HepG2 (cell line): ENCODE measurements around the gene CDCA5. TPM values are rescaled to one million over a fixed set of nuclear protein-coding genes. Genes with fewer than 3 reads are reported as not detected.

Source experiments
- ASH2L ChIP-seq: fragments of 300-600, 200-600 bp; sonication (generic); IDR thresholded peaks from 2 replicates; pipeline ENCODE4 v1.7.0; 2017; ENCODE audit warnings: low read depth, mild to moderate bottlenecking, moderate library complexity, mixed read lengths, low read length; ENCODE audit not compliant: insufficient read length
- CREM ChIP-seq, 2 experiments: sonication (generic) in 1 of 2; formaldehyde crosslinking in 1 of 2; IDR thresholded peaks; 2 replicates each; pipeline versions ENCODE4 v1.4.0 to v1.6.1; 2016 to 2020; ENCODE audit warnings: antibody characterized with exemption in 1 of 2, mild to moderate bottlenecking in 1 of 2, missing genetic modification reagents in 1 of 2
- EED ChIP-seq: sonication (generic); formaldehyde crosslinking; IDR thresholded peaks from 2 replicates; pipeline ENCODE4 v1.5.0; 2020; ENCODE audit warnings: mild to moderate bottlenecking, missing genetic modification reagents
- ELF1 ChIP-seq: sonication (generic); formaldehyde crosslinking; IDR thresholded peaks from 2 replicates; pipeline ENCODE4 v1.4.0; 2020; ENCODE audit warnings: missing genetic modification reagents
- FOXK2 ChIP-seq: fragments of 450-650 bp; IDR thresholded peaks from 2 replicates; pipeline ENCODE4 v1.6.1; 2016
- GPN1 ChIP-seq: sonication (generic); formaldehyde crosslinking; IDR thresholded peaks from 2 replicates; pipeline ENCODE4 v1.5.1; 2020; ENCODE audit warnings: missing genetic modification reagents, borderline replicate concordance
- HNF4G ChIP-seq, 2 experiments: sonication (generic) in 1 of 2; formaldehyde crosslinking in 1 of 2; IDR thresholded peaks; 2 replicates each; pipeline versions ENCODE4 v1.4.0 to v1.6.1; 2011 to 2020; ENCODE audit warnings: borderline replicate concordance in 2 of 2, low read depth in 2 of 2, mild to moderate bottlenecking in 2 of 2, low read length in 1 of 2, missing genetic modification reagents in 1 of 2, moderate library complexity in 1 of 2
- HOXA5 ChIP-seq: sonication (generic); formaldehyde crosslinking; IDR thresholded peaks from 2 replicates; pipeline ENCODE4 v1.4.0; 2020; ENCODE audit warnings: missing genetic modification reagents
- KDM6A ChIP-seq: IDR thresholded peaks from 2 replicates; pipeline ENCODE4 v1.6.1; 2016; ENCODE audit warnings: low read depth
- POLR2G ChIP-seq: fragments of 200-400 bp; formaldehyde crosslinking; IDR thresholded peaks from 2 replicates; pipeline ENCODE4 v1.6.1; 2018; ENCODE audit warnings: mild to moderate bottlenecking, low read depth, low read length, moderate library complexity
- RXRA ChIP-seq: sonication (generic); formaldehyde crosslinking; IDR thresholded peaks from 2 replicates; pipeline ENCODE4 v1.5.1; 2020; ENCODE audit warnings: missing genetic modification reagents
- SETDB1 ChIP-seq: sonication (generic); formaldehyde crosslinking; IDR thresholded peaks from 2 replicates; pipeline ENCODE4 v1.5.1; 2020; ENCODE audit warnings: missing genetic modification reagents, mild to moderate bottlenecking, borderline replicate concordance
- SIN3A ChIP-seq: IDR thresholded peaks from 2 replicates; pipeline ENCODE4 v1.6.1; 2011; ENCODE audit warnings: low read depth, mild to moderate bottlenecking, control low read depth, low read length, borderline replicate concordance
- SP140L ChIP-seq: sonication (generic); formaldehyde crosslinking; IDR thresholded peaks from 2 replicates; pipeline ENCODE4 v1.4.0; 2020; ENCODE audit warnings: missing genetic modification reagents, borderline replicate concordance
- TARDBP ChIP-seq: sonication (generic); formaldehyde crosslinking; IDR thresholded peaks from 2 replicates; pipeline ENCODE4 v1.8.0; 2022; ENCODE audit warnings: mild to moderate bottlenecking, missing genetic modification reagents
- TFE3 ChIP-seq: IDR thresholded peaks from 2 replicates; pipeline ENCODE4 v1.6.1; 2016
- WIZ ChIP-seq: sonication (generic); formaldehyde crosslinking; IDR thresholded peaks from 2 replicates; pipeline ENCODE4 v1.5.1; 2020; ENCODE audit warnings: mild to moderate bottlenecking, missing genetic modification reagents
- ZNF34 ChIP-seq: sonication (generic); formaldehyde crosslinking; IDR thresholded peaks from 2 replicates; pipeline ENCODE4 v1.4.0; 2020; ENCODE audit warnings: mild to moderate bottlenecking, missing genetic modification reagents, borderline replicate concordance
- ZNF432 ChIP-seq: sonication (generic); formaldehyde crosslinking; IDR thresholded peaks from 2 replicates; pipeline ENCODE4 v1.5.0; 2020; ENCODE audit warnings: missing genetic modification reagents, mild to moderate bottlenecking, borderline replicate concordance
- ZNF709 ChIP-seq: sonication (generic); formaldehyde crosslinking; IDR thresholded peaks from 2 replicates; pipeline ENCODE4 v1.5.0; 2020; ENCODE audit warnings: mild to moderate bottlenecking, missing genetic modification reagents
- ZNF768 ChIP-seq: sonication (generic); formaldehyde crosslinking; IDR thresholded peaks from 2 replicates; pipeline ENCODE4 v1.4.0; 2020; ENCODE audit warnings: missing genetic modification reagents
- ZNF891 ChIP-seq: sonication (generic); formaldehyde crosslinking; IDR thresholded peaks from 2 replicates; pipeline ENCODE4 v1.5.0; 2020; ENCODE audit warnings: mild to moderate bottlenecking, missing genetic modification reagents
- polyA plus RNA-seq, 8 experiments: library from polyadenylated mRNA; depleted of rRNA in 3 of 8; stranded (reverse) in 7 of 8; unstranded in 1 of 8; fragments of >200 nt; fragmentation: Illumina TruSeq in 4 of 8; extraction: Trizol in 4 of 8; gene quantifications; 2 replicates each; pipeline versions ENCODE4 v1.2.1 to v1.2.3, GENCODE V29; 2011 to 2016; ENCODE audit warnings: low read depth in 4 of 8, missing spikeins in 1 of 8, mixed read lengths in 1 of 8; ENCODE audit not compliant: insufficient read depth in 1 of 8
- total RNA-seq, 5 experiments: library from RNA; depleted of rRNA; stranded (reverse); fragments of >200 nt; fragmentation: Illumina TruSeq; extraction: Trizol; gene quantifications; 2 replicates each; pipeline ENCODE4 v1.2.3, GENCODE V29; 2016; ENCODE audit warnings: low read depth in 1 of 5

Gene CDCA5
- total and polyA plus RNA-seq, 2 of the 13 experiments (the other 11 are each of a cell fraction or from before 2014, with no cell fraction given) = 13.5 to 50.6 TPM

GRCh38 chr11:65121865-65122696 lies 38.2 kb upstream of the CDCA5 start, which contains the start of the genes FAU and MRPL49 (continued):
- TF ChIP-seq TARDBP (CRISPR knock-in tag) = peak; percentile 85; the same call in 1 of the 2 replicates
- no peak for TF ChIP-seq GPN1 (CRISPR knock-in tag)
- TF ChIP-seq KDM6A (CRISPR knock-in tag) = no peak
- TF ChIP-seq HNF4G (IDR thresholded peaks at IDR 0.05; ENCODE audit: borderline replicate concordance, low read depth, low read length) = no peak
- TF ChIP-seq HNF4G (CRISPR knock-in tag; IDR thresholded peaks at IDR 0.05; ENCODE audit: borderline replicate concordance, low read depth) = peak; percentile 54; the same call in 1 of the 2 replicates
- peak; percentile 90 for TF ChIP-seq ELF1 (CRISPR knock-in tag)
- 0 out of 2 replicates have a peak, but pooled peaks have one; percentile 86 for TF ChIP-seq ZNF34 (CRISPR knock-in tag)
- peak; percentile 96 for TF ChIP-seq POLR2G
- no peak for TF ChIP-seq SP140L
- peak; percentile 37; the same call in 1 of the 2 replicates for TF ChIP-seq RXRA (CRISPR knock-in tag)
- peak; percentile 69; the same call in 1 of the 2 replicates for TF ChIP-seq SIN3A
- peak; percentile 61 for TF ChIP-seq ASH2L
- peak; percentile 65; the same call in 1 of the 2 replicates for TF ChIP-seq FOXK2
- TF ChIP-seq SETDB1 (CRISPR knock-in tag) = no peak
- TF ChIP-seq ZNF709 = peak; percentile 13; the same call in 1 of the 2 replicates
- no peak for TF ChIP-seq ZNF432 (CRISPR knock-in tag)
- TF ChIP-seq ZNF768 = peak; percentile 53; the same call in 1 of the 2 replicates
- 0 out of 2 replicates have a peak, but pooled peaks have one; percentile 22 for TF ChIP-seq ZNF891 (CRISPR knock-in tag)
- TF ChIP-seq TFE3 (CRISPR knock-in tag) = peak; percentile 35; the same call in 1 of the 2 replicates
- TF ChIP-seq HOXA5 (CRISPR knock-in tag) = 0 out of 2 replicates have a peak, but pooled peaks have one; percentile 13
- no peak for TF ChIP-seq WIZ
- TF ChIP-seq CREM (IDR thresholded peaks at IDR 0.05) = peak; percentile 99
- peak; percentile 82 for TF ChIP-seq CREM (CRISPR knock-in tag; IDR thresholded peaks at IDR 0.05)
- peak; percentile 83; the same call in 1 of the 2 replicates for TF ChIP-seq EED (CRISPR knock-in tag)
